Ishikawa (cell line): ENCODE measurements around the gene DPYD.

Experiments
- CEBPB ChIP-seq: IDR thresholded peaks from 2 replicates; pipeline ENCODE4 v1.6.1; 2012
- CREB1 ChIP-seq: IDR thresholded peaks from 2 replicates; pipeline ENCODE4 v1.6.1; 2012; ENCODE audit warnings: low read depth
- EGR1 ChIP-seq: IDR thresholded peaks from 2 replicates; pipeline ENCODE4 v1.6.1; 2012
- EP300 ChIP-seq: IDR thresholded peaks from 2 replicates; pipeline ENCODE4 v1.6.1; 2012; ENCODE audit warnings: borderline replicate concordance
- FOXM1 ChIP-seq: IDR thresholded peaks from 2 replicates; pipeline ENCODE4 v1.6.1; 2012; ENCODE audit warnings: low read depth, borderline replicate concordance
- NFIC ChIP-seq: IDR thresholded peaks from 2 replicates; pipeline ENCODE4 v1.6.1; 2012
- RAD21 ChIP-seq: IDR thresholded peaks from 2 replicates; pipeline ENCODE4 v1.6.1; 2012; ENCODE audit warnings: low read depth
- TAF1 ChIP-seq: IDR thresholded peaks from 2 replicates; pipeline ENCODE4 v1.6.1; 2012; ENCODE audit warnings: low read depth, mild to moderate bottlenecking
- TCF12 ChIP-seq: IDR thresholded peaks from 2 replicates; pipeline ENCODE4 v1.6.1; 2012; ENCODE audit warnings: low read depth
- TEAD4 ChIP-seq: IDR thresholded peaks from 2 replicates; pipeline ENCODE4 v1.6.1; 2012
- USF1 ChIP-seq: IDR thresholded peaks from 2 replicates; pipeline ENCODE4 v1.6.1; 2012
- YY1 ChIP-seq: IDR thresholded peaks from 2 replicates; pipeline ENCODE4 v1.6.1; 2012; ENCODE audit warnings: low read depth
- ZBTB7A ChIP-seq: IDR thresholded peaks from 2 replicates; pipeline ENCODE4 v1.6.1; 2012; ENCODE audit warnings: low read depth
- TF ChIP-seq, protein P1 (sequence below): IDR thresholded peaks from 2 replicates; pipeline ENCODE4 v1.6.1; 2012; ENCODE audit warnings: low read depth, mild to moderate bottlenecking
- TF ChIP-seq, protein P2 (sequence below): IDR thresholded peaks from 2 replicates; pipeline ENCODE4 v1.6.1; 2012

The DPYD gene

GRCh38 chr1:97091679-97092078, 829.2 kb downstream of the DPYD start:
- TF ChIP-seq, protein P1, sequence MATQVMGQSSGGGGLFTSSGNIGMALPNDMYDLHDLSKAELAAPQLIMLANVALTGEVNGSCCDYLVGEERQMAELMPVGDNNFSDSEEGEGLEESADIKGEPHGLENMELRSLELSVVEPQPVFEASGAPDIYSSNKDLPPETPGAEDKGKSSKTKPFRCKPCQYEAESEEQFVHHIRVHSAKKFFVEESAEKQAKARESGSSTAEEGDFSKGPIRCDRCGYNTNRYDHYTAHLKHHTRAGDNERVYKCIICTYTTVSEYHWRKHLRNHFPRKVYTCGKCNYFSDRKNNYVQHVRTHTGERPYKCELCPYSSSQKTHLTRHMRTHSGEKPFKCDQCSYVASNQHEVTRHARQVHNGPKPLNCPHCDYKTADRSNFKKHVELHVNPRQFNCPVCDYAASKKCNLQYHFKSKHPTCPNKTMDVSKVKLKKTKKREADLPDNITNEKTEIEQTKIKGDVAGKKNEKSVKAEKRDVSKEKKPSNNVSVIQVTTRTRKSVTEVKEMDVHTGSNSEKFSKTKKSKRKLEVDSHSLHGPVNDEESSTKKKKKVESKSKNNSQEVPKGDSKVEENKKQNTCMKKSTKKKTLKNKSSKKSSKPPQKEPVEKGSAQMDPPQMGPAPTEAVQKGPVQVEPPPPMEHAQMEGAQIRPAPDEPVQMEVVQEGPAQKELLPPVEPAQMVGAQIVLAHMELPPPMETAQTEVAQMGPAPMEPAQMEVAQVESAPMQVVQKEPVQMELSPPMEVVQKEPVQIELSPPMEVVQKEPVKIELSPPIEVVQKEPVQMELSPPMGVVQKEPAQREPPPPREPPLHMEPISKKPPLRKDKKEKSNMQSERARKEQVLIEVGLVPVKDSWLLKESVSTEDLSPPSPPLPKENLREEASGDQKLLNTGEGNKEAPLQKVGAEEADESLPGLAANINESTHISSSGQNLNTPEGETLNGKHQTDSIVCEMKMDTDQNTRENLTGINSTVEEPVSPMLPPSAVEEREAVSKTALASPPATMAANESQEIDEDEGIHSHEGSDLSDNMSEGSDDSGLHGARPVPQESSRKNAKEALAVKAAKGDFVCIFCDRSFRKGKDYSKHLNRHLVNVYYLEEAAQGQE: no peak
- TF ChIP-seq EGR1: no peak
- no peak for TF ChIP-seq YY1
- TF ChIP-seq TCF12: no peak
- no peak for TF ChIP-seq ZBTB7A
- TF ChIP-seq TEAD4: no peak
- no peak for TF ChIP-seq FOXM1
- no peak for TF ChIP-seq RAD21
- TF ChIP-seq, protein P2, sequence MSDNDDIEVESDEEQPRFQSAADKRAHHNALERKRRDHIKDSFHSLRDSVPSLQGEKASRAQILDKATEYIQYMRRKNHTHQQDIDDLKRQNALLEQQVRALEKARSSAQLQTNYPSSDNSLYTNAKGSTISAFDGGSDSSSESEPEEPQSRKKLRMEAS: no peak
- TF ChIP-seq CREB1: no peak
- no peak for TF ChIP-seq TAF1
- TF ChIP-seq USF1: no peak
- no peak for TF ChIP-seq CEBPB
- no peak for TF ChIP-seq EP300
- no peak for TF ChIP-seq NFIC

- TF ChIP-seq TCF12: no peak
- no peak for TF ChIP-seq RAD21
- TF ChIP-seq TEAD4: no peak
- no peak for TF ChIP-seq ZBTB7A
- TF ChIP-seq EGR1: no peak
- no peak for TF ChIP-seq TAF1
- TF ChIP-seq CREB1: no peak
- no peak for TF ChIP-seq EP300
- no peak for TF ChIP-seq NFIC
- TF ChIP-seq, protein P1: no peak
- no peak for TF ChIP-seq FOXM1
- TF ChIP-seq YY1: no peak
- TF ChIP-seq, protein P2: no peak
- TF ChIP-seq CEBPB: no peak
- no peak for TF ChIP-seq USF1
Observed at GRCh38 chr1:97091263-97091662, 829.6 kb downstream of the DPYD start.

- no peak for TF ChIP-seq CREB1
- TF ChIP-seq, protein P2: no peak
- TF ChIP-seq USF1: no peak
- no peak for TF ChIP-seq TEAD4
- TF ChIP-seq, protein P1: no peak
- TF ChIP-seq TCF12: no peak
- no peak for TF ChIP-seq EP300
- TF ChIP-seq NFIC: no peak
- no peak for TF ChIP-seq TAF1
- TF ChIP-seq RAD21: no peak
- TF ChIP-seq FOXM1: no peak
- no peak for TF ChIP-seq EGR1
- TF ChIP-seq CEBPB: no peak
Observed at GRCh38 chr1:97090725-97091124, 830.1 kb downstream of the DPYD start.

DNA sequence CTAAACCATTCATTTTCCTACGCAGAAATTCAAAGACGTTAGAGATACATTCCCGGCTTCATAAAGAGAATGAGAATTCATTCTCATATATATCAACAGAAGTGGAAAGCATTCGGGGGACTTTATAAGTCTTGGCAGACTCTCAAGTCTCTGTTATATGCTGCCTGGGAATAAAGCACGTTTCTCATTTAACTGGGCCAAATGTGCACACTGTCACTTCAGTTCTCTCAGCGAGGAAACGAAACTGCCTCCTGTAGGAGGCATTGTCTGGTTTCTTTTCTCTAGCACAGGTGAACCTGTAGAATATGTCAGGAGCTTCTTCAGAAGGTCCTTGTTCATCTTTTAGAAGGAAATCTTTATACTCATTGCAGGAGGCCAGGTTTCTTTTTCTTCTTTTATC, 831.7 kb downstream of the DPYD start:
- TF ChIP-seq FOXM1 (no peak), EGR1 (no peak), YY1 (no peak), USF1 (no peak), CEBPB (no peak), NFIC (no peak), CREB1 (no peak), TAF1 (no peak), TEAD4 (no peak), EP300 (no peak), TCF12 (no peak), RAD21 (no peak), ZBTB7A (no peak)
- TF ChIP-seq, protein P2: no peak
- TF ChIP-seq, protein P1: no peak
